ENCODE measurements around the gene SYT8. TPM values are rescaled to one million over a fixed set of nuclear protein-coding genes. Genes with fewer than 3 reads are reported as not detected.

Gene SYT8
- total and polyA plus RNA-seq, 2 of the 8 experiments (the other 6 are each of a cell fraction or from before 2014, with no cell fraction given), result not detected

- TF ChIP-seq EGR1 (IDR thresholded peaks at IDR 0.05; ENCODE audit: borderline replicate concordance, low read depth, low read length), result no peak
- TF ChIP-seq SP1 (IDR thresholded peaks at IDR 0.05; ENCODE audit: low read depth, low read length), result no peak
- TF ChIP-seq TEAD4 (IDR thresholded peaks at IDR 0.05; ENCODE audit: low read depth, low read length), result no peak
- no peak for TF ChIP-seq PHF8 (conservative IDR thresholded peaks at IDR 0.05; ENCODE audit: low read depth, low read length)
- no peak for TF ChIP-seq SIRT6 (IDR thresholded peaks at IDR 0.05; ENCODE audit: low read length)
- no peak for TF ChIP-seq ZNF274 (IDR thresholded peaks at IDR 0.05; ENCODE audit: borderline replicate concordance, extremely low read depth, low read length)
Observed at GRCh38 chr11:1853376-1854131, 18.8 kb downstream of the SYT8 start (continued).
